ENCODE data around the gene VAV1. TPM values are rescaled to one million over a fixed set of nuclear protein-coding genes. Genes with fewer than 3 reads are reported as not detected.

VAV1 gene
- total and polyA plus RNA-seq, 9 of the 15 experiments (the other 6 are each of a cell fraction or from before 2014, with no cell fraction given) = 0.46 to 20.1 (median 11.1) TPM

GRCh38 chr19:6767081-6767356 is 5.5 kb upstream of the VAV1 start (continued):
- peak in 2 of 3 experiments; percentile 19 to 29 for TF ChIP-seq YY1 (IDR thresholded peaks at IDR 0.05; ENCODE audit: borderline replicate concordance in 1 of 3, control insufficient read depth in 1 of 3, extremely low read depth in 1 of 3, insufficient read depth in 3 of 3, insufficient read length in 1 of 3, insufficient replicate concordance in 2 of 3, low read depth in 1 of 3, low read length in 2 of 3)
- peak; percentile 77 for TF ChIP-seq EP400 (IDR thresholded peaks at IDR 0.05)
- TF ChIP-seq CXXC5 (CRISPR knock-in tag; IDR thresholded peaks at IDR 0.05) = 0 out of 2 replicates have a peak, but pooled peaks have one; percentile 47

GRCh38 chr19:6767357-6768235 is 4.9 kb upstream of the VAV1 start, which contains the start of gene SH2D3A:
SH2D3A (minus strand) TSS chr19:6767435; CDS start chr19:6763748, 3,687 bp downstream.
- ChIA-PET CTCF (ENCODE audit: low intra/inter-chr PET ratio) (no interaction called here), POLR2A (interaction anchor here (0.7 to 1.6 kb wide), 5 partner anchors 14 to 237 kb away, joined by 3 to 7 read pairs (median 5); partner anchors contain the start of gene TNFSF9)
- in situ Hi-C loops (cut with MboI) = no loop called here
- peaks cover 9 to 29% of the 10 kb centered on the region in 2 experiments for H3K4me1 ChIP-seq (replicated peaks in 1 of 2; ENCODE audit: control insufficient read depth in 2 of 2, insufficient read depth in 2 of 2, low read length in 2 of 2)
- H3K27me3 ChIP-seq (ENCODE audit: control insufficient read depth in 2 of 2, insufficient read depth in 2 of 2, low read length in 2 of 2) = no peaks in the 10 kb centered on the region
- ATAC-seq (peak; percentile 95), DNase-seq (ENCODE audit: extremely low read depth in 1 of 4, low spot score in 3 of 4) (peak; percentile 95 to 97 (median 96)), FAIRE-seq (peak; percentile 91)
- H3K36me3 ChIP-seq (ENCODE audit: control insufficient read depth, insufficient read depth, low read length) = no peaks in the 10 kb centered on the region
- peak within 1 kb of the TSS; percentile 95 for H2AFZ ChIP-seq (ENCODE audit: low read depth, low read length)
- H3K9me1 ChIP-seq (ENCODE audit: control insufficient read depth, insufficient read depth, low read length) = peaks cover 4% of the 10 kb centered on the region
- peak within 1 kb of the TSS; percentile 64 for H3K4me3 ChIP-seq
- peaks cover 13% of the 10 kb centered on the region for H3K79me2 ChIP-seq (ENCODE audit: control insufficient read depth, insufficient read depth, low read length)
- intact Hi-C loops (cut with micrococcal nuclease) = loop anchor here (2.0 to 10.0 kb wide), 2 partner anchors 29 to 97 kb away; partner anchors contain the start of gene TRIP10
- H3K9ac ChIP-seq (ENCODE audit: insufficient read depth in 1 of 2, low read depth in 2 of 2, low read length in 2 of 2) = peak within 1 kb of the TSS; percentile 67 to 93
- H3K9me3 ChIP-seq (replicated peaks; ENCODE audit: control insufficient read depth, insufficient read depth, low read depth, low read length) = no peaks in the 10 kb centered on the region
- H3K27ac ChIP-seq (ENCODE audit: extremely low read depth, low read depth, low read length) = peak within 1 kb of the TSS; percentile 65
- H4K20me1 ChIP-seq (replicated peaks; ENCODE audit: control insufficient read depth, insufficient read depth, low read length) = no peaks in the 10 kb centered on the region
- H3K4me2 ChIP-seq (ENCODE audit: insufficient read depth, low read length) = peak within 1 kb of the TSS; percentile 91
- no TSS peak for BruUV-seq (replicated peaks)
- WGBS (ENCODE audit: insufficient coverage, low coverage, missing lambda C conversion rate) = 3% methylated on average over 40 of the region's 47 CpGs
- no peak for TF ChIP-seq IRF9 (tag; IDR thresholded peaks at IDR 0.05)
- TF ChIP-seq HSF4 (CRISPR knock-in tag; IDR thresholded peaks at IDR 0.05; ENCODE audit: borderline replicate concordance) = no peak
- no peak for TF ChIP-seq HNRNPL (IDR thresholded peaks at IDR 0.05; ENCODE audit: low read depth, low read length)
- TF ChIP-seq MLX (CRISPR knock-in tag; conservative IDR thresholded peaks at IDR 0.05) = no peak
- no peak for TF ChIP-seq POLR3G (IDR thresholded peaks at IDR 0.05; ENCODE audit: extremely low read depth, insufficient read length, insufficient replicate concordance)
- TF ChIP-seq HLTF (IDR thresholded peaks at IDR 0.05) = no peak
- no peak for TF ChIP-seq MCM5 (IDR thresholded peaks at IDR 0.05; ENCODE audit: low read depth)
- no peak for TF ChIP-seq ZNF354B (CRISPR knock-in tag; IDR thresholded peaks at IDR 0.05)
- no peak for TF ChIP-seq POLR3A (IDR thresholded peaks at IDR 0.05; ENCODE audit: borderline replicate concordance, extremely low read depth, insufficient read depth, insufficient read length)
- TF ChIP-seq GTF2F1 (IDR thresholded peaks at IDR 0.05; ENCODE audit: low read depth, low read length) = no peak
- TF ChIP-seq ZNF583 (CRISPR knock-in tag; IDR thresholded peaks at IDR 0.05) = no peak
- peak; percentile 64; the same call in 1 of the 2 replicates for TF ChIP-seq ETS1 (conservative IDR thresholded peaks at IDR 0.05; ENCODE audit: control insufficient read depth, low read depth, low read length)
- peak; percentile 75 to 76 for TF ChIP-seq NRF1 (conservative IDR thresholded peaks at IDR 0.05 in 1 of 2, IDR thresholded peaks at IDR 0.05 in 1 of 2)
- TF ChIP-seq SMAD3 (CRISPR knock-in tag; conservative IDR thresholded peaks at IDR 0.05) = no peak

Measured in K562 (cell line).